DMS153 (cell line): Measurements from ENCODE around the gene ZNF800.

Experiments
- DNase-seq: peaks from one replicate; lab custom pipeline; 2025; lab: John Stamatoyannopoulos, UW

ZNF800 gene

GRCh38 chr7:127346575-127347256 is 45.8 kb downstream of the ZNF800 start:
- DNase-seq, result no peak

- no peak for DNase-seq
These were observed 49.9 kb downstream of the ZNF800 start for GRCh38 chr7:127342596-127342995.

- DNase-seq, result no peak
These were observed 54.4 kb downstream of the ZNF800 start for GRCh38 chr7:127338122-127338521.

GRCh38 chr7:127337581-127337980 is 54.9 kb downstream of the ZNF800 start:
- no peak for DNase-seq

- no peak for DNase-seq
These were observed 56.0 kb downstream of the ZNF800 start for GRCh38 chr7:127336458-127336857.

- DNase-seq, result no peak
These were observed 59.6 kb downstream of the ZNF800 start for GRCh38 chr7:127332880-127333279.

- DNase-seq, result no peak
These were observed 62.4 kb downstream of the ZNF800 start for GRCh38 chr7:127330070-127330469.

GRCh38 chr7:127322832-127323493 is 69.5 kb downstream of the ZNF800 start:
- no peak for DNase-seq

GRCh38 chr7:127322351-127322750 is 70.2 kb downstream of the ZNF800 start:
- DNase-seq, result no peak

- no peak for DNase-seq
These were observed 71.5 kb downstream of the ZNF800 start for GRCh38 chr7:127320974-127321373.
